ENCODE data around the gene CDH9.

CDH9 gene

DNA sequence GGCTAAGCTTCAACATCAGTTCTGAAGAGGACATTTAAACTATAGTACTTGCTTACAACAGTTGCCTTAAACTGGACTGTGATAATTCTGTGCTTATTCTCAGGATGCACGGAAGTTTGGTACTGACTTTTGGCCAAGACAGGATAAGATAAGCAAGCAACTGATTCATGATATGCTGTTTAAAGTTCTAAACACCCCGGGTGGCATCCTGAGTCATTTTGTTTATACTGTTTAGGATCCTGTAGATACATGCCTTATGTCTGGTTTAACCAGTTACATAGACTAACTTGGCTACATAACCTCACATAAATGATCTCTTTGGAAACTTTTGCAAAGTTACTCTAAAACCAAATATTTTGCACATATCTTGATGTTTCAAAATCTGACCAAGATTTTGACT is 95.9 kb downstream of the CDH9 start:
- Histone ChIP-seq H3K9me3 (replicated peaks; ENCODE audit: low read length) (no peaks in the 10 kb centered on the region), H3K27me3 (ENCODE audit: control insufficient read depth, insufficient read depth, low read length) (no peaks in the 10 kb centered on the region), H3K4me1 (ENCODE audit: control insufficient read depth, insufficient read depth, low read length) (no peaks in the 10 kb centered on the region), H3K4me2 (ENCODE audit: low read length) (no peak overlapping the region), H3K9ac (ENCODE audit: low read depth, low read length) (no peak overlapping the region), H3K36me3 (ENCODE audit: insufficient read depth, low read length) (no peaks in the 10 kb centered on the region), H3K4me3 (ENCODE audit: low read length) (no peak overlapping the region)

- H3K4me3 ChIP-seq (ENCODE audit: low read length), result no peak overlapping the region
- H3K9me3 ChIP-seq (replicated peaks; ENCODE audit: low read length), result no peaks in the 10 kb centered on the region
Measured at GRCh38 chr5:26940994-26941393, 97.4 kb downstream of the CDH9 start.

GRCh38 chr5:26932238-26932637 is 106.1 kb downstream of the CDH9 start:
- Histone ChIP-seq H3K9me3 (replicated peaks; ENCODE audit: low read length) (peaks cover 6% of the 10 kb centered on the region), H3K4me2 (ENCODE audit: low read length) (no peak overlapping the region), H3K4me1 (ENCODE audit: control insufficient read depth, insufficient read depth, low read length) (no peaks in the 10 kb centered on the region), H3K36me3 (ENCODE audit: insufficient read depth, low read length) (no peaks in the 10 kb centered on the region), H3K9ac (ENCODE audit: low read depth, low read length) (no peak overlapping the region), H3K4me3 (ENCODE audit: low read length) (no peak overlapping the region), H3K27me3 (ENCODE audit: control insufficient read depth, insufficient read depth, low read length) (no peaks in the 10 kb centered on the region)

More at GRCh38 chr5:26940994-26941393, 97.4 kb downstream of the CDH9 start:
- Histone ChIP-seq H3K4me2 (ENCODE audit: low read length) (no peak overlapping the region), H3K36me3 (ENCODE audit: insufficient read depth, low read length) (no peaks in the 10 kb centered on the region), H3K9ac (ENCODE audit: low read depth, low read length) (no peak overlapping the region), H3K4me1 (ENCODE audit: control insufficient read depth, insufficient read depth, low read length) (no peaks in the 10 kb centered on the region), H3K27me3 (ENCODE audit: control insufficient read depth, insufficient read depth, low read length) (no peaks in the 10 kb centered on the region)

DNA sequence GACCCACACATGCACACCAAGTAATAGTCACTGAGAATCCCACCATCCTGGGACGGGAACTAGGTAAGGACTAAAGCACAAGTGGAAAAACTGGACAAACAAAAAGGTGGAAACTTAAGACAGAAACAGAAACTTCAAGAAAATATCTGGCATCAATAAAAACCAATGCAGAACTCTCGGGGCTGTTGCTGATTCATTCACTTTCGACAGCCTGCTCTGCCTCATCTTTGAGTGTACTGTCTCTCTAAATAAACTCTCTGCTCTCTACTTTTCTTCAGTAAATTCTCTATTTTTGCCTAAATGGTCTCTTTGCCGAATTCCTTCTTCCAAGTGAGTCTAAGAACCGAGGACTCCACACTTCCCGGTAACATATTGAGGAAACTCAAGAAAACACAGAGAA is 116.9 kb downstream of the CDH9 start:
- Histone ChIP-seq H3K36me3 (ENCODE audit: insufficient read depth, low read length) (no peaks in the 10 kb centered on the region), H3K4me3 (ENCODE audit: low read length) (no peak overlapping the region), H3K9me3 (replicated peaks; ENCODE audit: low read length) (peaks cover 6% of the 10 kb centered on the region), H3K27me3 (ENCODE audit: control insufficient read depth, insufficient read depth, low read length) (no peaks in the 10 kb centered on the region), H3K9ac (ENCODE audit: low read depth, low read length) (no peak overlapping the region), H3K4me2 (ENCODE audit: low read length) (no peak overlapping the region), H3K4me1 (ENCODE audit: control insufficient read depth, insufficient read depth, low read length) (no peaks in the 10 kb centered on the region)

DNA sequence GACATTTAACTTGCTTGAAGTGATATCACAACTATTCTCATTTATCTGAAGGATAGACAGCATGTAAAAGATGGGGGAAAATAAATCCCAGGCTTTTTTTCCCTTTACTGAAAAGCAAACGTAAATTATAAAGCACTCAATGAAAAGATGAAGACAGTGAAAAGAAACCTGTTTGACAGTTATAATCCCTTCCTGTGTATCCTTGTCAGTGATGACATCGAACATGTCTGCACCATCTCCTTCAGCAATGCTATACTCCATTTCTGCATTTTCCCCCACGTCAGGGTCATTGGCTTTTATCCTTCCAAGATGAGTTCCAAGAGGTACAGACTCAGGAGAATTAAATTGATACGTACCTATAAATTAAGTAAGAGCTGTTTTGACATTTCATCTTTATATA is 134.9 kb downstream of the CDH9 start:
- H3K36me3 ChIP-seq (ENCODE audit: insufficient read depth, low read length), result no peaks in the 10 kb centered on the region
- no peak overlapping the region for H3K9ac ChIP-seq (ENCODE audit: low read depth, low read length)
- H3K4me3 ChIP-seq (ENCODE audit: low read length), result no peak overlapping the region
- H3K9me3 ChIP-seq (replicated peaks; ENCODE audit: low read length), result peaks cover 4% of the 10 kb centered on the region
- no peaks in the 10 kb centered on the region for H3K4me1 ChIP-seq (ENCODE audit: control insufficient read depth, insufficient read depth, low read length)
- no peaks in the 10 kb centered on the region for H3K27me3 ChIP-seq (ENCODE audit: control insufficient read depth, insufficient read depth, low read length)
- no peak overlapping the region for H3K4me2 ChIP-seq (ENCODE audit: low read length)

- H3K9ac ChIP-seq (ENCODE audit: low read depth, low read length), result no peak overlapping the region
- H3K4me3 ChIP-seq (ENCODE audit: low read length), result no peak overlapping the region
- H3K4me2 ChIP-seq (ENCODE audit: low read length), result no peak overlapping the region
- H3K4me1 ChIP-seq (ENCODE audit: control insufficient read depth, insufficient read depth, low read length), result no peaks in the 10 kb centered on the region
- no peaks in the 10 kb centered on the region for H3K27me3 ChIP-seq (ENCODE audit: control insufficient read depth, insufficient read depth, low read length)
- H3K36me3 ChIP-seq (ENCODE audit: insufficient read depth, low read length), result no peaks in the 10 kb centered on the region
- no peaks in the 10 kb centered on the region for H3K9me3 ChIP-seq (replicated peaks; ENCODE audit: low read length)
Measured at GRCh38 chr5:26894719-26895263, 143.6 kb downstream of the CDH9 start.

DNA sequence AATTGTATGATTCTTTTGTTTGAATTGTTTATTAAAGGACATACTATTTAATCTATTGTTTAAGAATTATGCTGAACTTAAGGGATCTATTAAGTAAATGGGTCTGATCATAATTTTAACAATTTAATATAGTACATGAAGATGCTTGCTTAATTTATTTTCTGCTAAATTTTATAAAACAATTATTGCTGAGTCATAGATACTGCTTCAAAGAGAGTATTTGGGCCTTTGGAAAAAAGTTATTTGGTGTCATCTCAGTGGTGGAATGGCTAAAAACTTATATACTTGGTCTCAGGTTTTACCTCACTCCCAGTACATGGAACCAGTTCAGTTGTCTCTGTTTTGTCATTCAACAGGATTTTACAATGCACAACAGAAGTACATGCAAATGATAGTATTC is 145.3 kb downstream of the CDH9 start:
- Histone ChIP-seq H3K9me3 (replicated peaks; ENCODE audit: low read length) (peaks cover 4% of the 10 kb centered on the region), H3K4me2 (ENCODE audit: low read length) (no peak overlapping the region), H3K36me3 (ENCODE audit: insufficient read depth, low read length) (no peaks in the 10 kb centered on the region), H3K27me3 (ENCODE audit: control insufficient read depth, insufficient read depth, low read length) (no peaks in the 10 kb centered on the region), H3K4me3 (ENCODE audit: low read length) (no peak overlapping the region), H3K9ac (ENCODE audit: low read depth, low read length) (no peak overlapping the region), H3K4me1 (ENCODE audit: control insufficient read depth, insufficient read depth, low read length) (no peaks in the 10 kb centered on the region)

- H3K9me3 ChIP-seq (replicated peaks; ENCODE audit: low read length), result peaks cover 7% of the 10 kb centered on the region
Measured at GRCh38 chr5:26889815-26890214, 148.6 kb downstream of the CDH9 start.

GRCh38 chr5:26884481-26884880 is 153.9 kb downstream of the CDH9 start:
- Histone ChIP-seq H3K4me3 (ENCODE audit: low read length) (no peak overlapping the region), H3K36me3 (ENCODE audit: insufficient read depth, low read length) (no peaks in the 10 kb centered on the region), H3K9me3 (replicated peaks; ENCODE audit: low read length) (peaks cover 9% of the 10 kb centered on the region), H3K9ac (ENCODE audit: low read depth, low read length) (no peak overlapping the region), H3K4me1 (ENCODE audit: control insufficient read depth, insufficient read depth, low read length) (no peaks in the 10 kb centered on the region), H3K27me3 (ENCODE audit: control insufficient read depth, insufficient read depth, low read length) (no peaks in the 10 kb centered on the region), H3K4me2 (ENCODE audit: low read length) (no peak overlapping the region)

More at GRCh38 chr5:26889815-26890214, 148.6 kb downstream of the CDH9 start:
- Histone ChIP-seq H3K4me3 (ENCODE audit: low read length) (no peak overlapping the region), H3K4me1 (ENCODE audit: control insufficient read depth, insufficient read depth, low read length) (no peaks in the 10 kb centered on the region), H3K36me3 (ENCODE audit: insufficient read depth, low read length) (no peaks in the 10 kb centered on the region), H3K4me2 (ENCODE audit: low read length) (no peak overlapping the region), H3K9ac (ENCODE audit: low read depth, low read length) (no peak overlapping the region), H3K27me3 (ENCODE audit: control insufficient read depth, insufficient read depth, low read length) (no peaks in the 10 kb centered on the region)

- H3K27me3 ChIP-seq (ENCODE audit: control insufficient read depth, insufficient read depth, low read length), result no peaks in the 10 kb centered on the region
- no peak overlapping the region for H3K4me2 ChIP-seq (ENCODE audit: low read length)
- H3K4me1 ChIP-seq (ENCODE audit: control insufficient read depth, insufficient read depth, low read length), result no peaks in the 10 kb centered on the region
- H3K9me3 ChIP-seq (replicated peaks; ENCODE audit: low read length), result peaks cover 5% of the 10 kb centered on the region
- H3K9ac ChIP-seq (ENCODE audit: low read depth, low read length), result no peak overlapping the region
- H3K36me3 ChIP-seq (ENCODE audit: insufficient read depth, low read length), result no peaks in the 10 kb centered on the region
- no peak overlapping the region for H3K4me3 ChIP-seq (ENCODE audit: low read length)
Measured at GRCh38 chr5:26883375-26883774, 155.0 kb downstream of the CDH9 start.

DNA sequence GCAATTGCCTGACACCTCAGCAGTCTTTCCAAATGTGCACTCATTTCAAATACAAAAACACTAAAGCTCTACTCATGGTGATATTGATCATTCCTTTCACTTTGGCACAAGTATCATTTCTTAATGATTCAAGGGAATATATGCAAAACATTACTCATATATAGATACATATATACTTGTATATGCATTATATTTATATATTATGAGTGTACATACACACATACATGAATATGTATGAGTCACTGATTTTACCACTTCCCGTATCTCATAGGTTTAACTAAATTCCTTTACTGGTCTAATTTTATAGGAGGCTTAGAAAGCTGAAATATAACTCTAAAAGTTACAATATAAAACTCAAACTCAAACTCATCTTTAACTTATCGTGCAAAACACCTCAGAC is 156.5 kb downstream of the CDH9 start:
- no peak overlapping the region for H3K9ac ChIP-seq (ENCODE audit: low read depth, low read length)
- peaks cover 5% of the 10 kb centered on the region for H3K9me3 ChIP-seq (replicated peaks; ENCODE audit: low read length)
- no peaks in the 10 kb centered on the region for H3K27me3 ChIP-seq (ENCODE audit: control insufficient read depth, insufficient read depth, low read length)
- no peaks in the 10 kb centered on the region for H3K4me1 ChIP-seq (ENCODE audit: control insufficient read depth, insufficient read depth, low read length)
- no peaks in the 10 kb centered on the region for H3K36me3 ChIP-seq (ENCODE audit: insufficient read depth, low read length)
- H3K4me3 ChIP-seq (ENCODE audit: low read length), result no peak overlapping the region
- no peak overlapping the region for H3K4me2 ChIP-seq (ENCODE audit: low read length)

DNA sequence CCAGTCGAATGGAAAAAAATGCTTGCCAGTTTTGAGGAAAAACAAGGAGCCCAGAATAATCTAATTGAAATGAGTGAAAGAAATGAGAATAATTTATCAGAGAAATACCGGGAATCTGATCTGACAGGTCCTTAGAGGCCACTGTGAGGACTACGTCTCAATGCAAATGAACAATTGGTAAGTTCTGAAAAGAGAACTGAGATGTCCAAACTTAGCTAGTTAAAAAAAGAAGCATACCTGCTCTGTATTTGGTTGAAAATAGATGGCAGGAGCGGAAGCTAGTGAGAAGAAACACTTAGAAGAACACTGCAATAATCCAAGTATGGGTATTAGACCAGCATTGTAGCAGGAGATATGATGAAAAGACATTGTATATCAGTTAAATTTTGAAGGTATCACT is 161.2 kb downstream of the CDH9 start:
- Histone ChIP-seq H3K4me2 (ENCODE audit: low read length) (no peak overlapping the region), H3K9me3 (replicated peaks; ENCODE audit: low read length) (peaks cover 6% of the 10 kb centered on the region), H3K4me3 (ENCODE audit: low read length) (no peak overlapping the region), H3K36me3 (ENCODE audit: insufficient read depth, low read length) (no peaks in the 10 kb centered on the region), H3K9ac (ENCODE audit: low read depth, low read length) (no peak overlapping the region), H3K27me3 (ENCODE audit: control insufficient read depth, insufficient read depth, low read length) (no peaks in the 10 kb centered on the region), H3K4me1 (ENCODE audit: control insufficient read depth, insufficient read depth, low read length) (no peaks in the 10 kb centered on the region)

All from skeletal muscle satellite cell (primary cell).